GM21786 (cell line): ENCODE results near the gene COL21A1.

Source experiments
- ATAC-seq: cut with Tn5 transposase; IDR thresholded peaks from one replicate; pipeline ENCODE4 v1.9.1; 2021; ENCODE audit not compliant: unreplicated experiment

The COL21A1 gene

GRCh38 chr6:56140090-56140489 lies 107.3 kb downstream of the COL21A1 start:
- no peak for ATAC-seq

GRCh38 chr6:56115715-56116114 lies 131.7 kb downstream of the COL21A1 start:
- no peak for ATAC-seq

- ATAC-seq: no peak
Observed at GRCh38 chr6:56109149-56109548, 138.2 kb downstream of the COL21A1 start.

- no peak for ATAC-seq
Observed at GRCh38 chr6:56106231-56106630, 141.1 kb downstream of the COL21A1 start.

- ATAC-seq: no peak
Observed at GRCh38 chr6:56104591-56104990, 142.8 kb downstream of the COL21A1 start.

GRCh38 chr6:56102216-56102615 lies 145.2 kb downstream of the COL21A1 start:
- ATAC-seq: no peak

GRCh38 chr6:56101141-56101553 lies 146.2 kb downstream of the COL21A1 start:
- ATAC-seq: no peak

GRCh38 chr6:56096946-56097621 lies 150.3 kb downstream of the COL21A1 start:
- no peak for ATAC-seq

GRCh38 chr6:56096541-56096940 lies 150.8 kb downstream of the COL21A1 start:
- no peak for ATAC-seq

GRCh38 chr6:56093776-56094175 lies 153.6 kb downstream of the COL21A1 start:
- ATAC-seq: no peak

GRCh38 chr6:56091159-56091869 lies 156.1 kb downstream of the COL21A1 start:
- no peak for ATAC-seq

GRCh38 chr6:56088641-56089040 lies 158.7 kb downstream of the COL21A1 start:
- no peak for ATAC-seq

GRCh38 chr6:56087421-56087820 lies 160.0 kb downstream of the COL21A1 start:
- no peak for ATAC-seq

GRCh38 chr6:56079751-56080540 lies 167.4 kb downstream of the COL21A1 start:
- ATAC-seq: no peak

- no peak for ATAC-seq
Observed at GRCh38 chr6:56076033-56076432, 171.3 kb downstream of the COL21A1 start.

- ATAC-seq: no peak
Observed at GRCh38 chr6:56073761-56074160, 173.6 kb downstream of the COL21A1 start.

- ATAC-seq: no peak
Observed at GRCh38 chr6:56073315-56073714, 174.1 kb downstream of the COL21A1 start.

GRCh38 chr6:56072856-56073255 lies 174.5 kb downstream of the COL21A1 start:
- ATAC-seq: no peak

- ATAC-seq: no peak
Observed at GRCh38 chr6:56065408-56065807, 182.0 kb downstream of the COL21A1 start.

- ATAC-seq: no peak
Observed at GRCh38 chr6:56062836-56063235, 184.5 kb downstream of the COL21A1 start.

GRCh38 chr6:56058636-56059035 lies 188.7 kb downstream of the COL21A1 start:
- ATAC-seq: no peak
